PFSK-1 (cell line): ENCODE measurements around the gene PAGE4. TPM values are rescaled to one million over a fixed set of nuclear protein-coding genes. Genes with fewer than 3 reads are reported as not detected.

Experiments
- FOXP2 ChIP-seq: optimal IDR thresholded peaks from 2 replicates; pipeline ENCODE3; 2011; ENCODE audit warnings: borderline replicate concordance, control low read depth, inconsistent platforms; ENCODE audit not compliant: insufficient read depth; ENCODE audit errors: extremely low read length, extremely low read depth
- POLR2AphosphoS5 ChIP-seq: IDR thresholded peaks from 2 replicates; pipeline ENCODE4 v1.6.1; 2012; ENCODE audit warnings: low read depth, mild to moderate bottlenecking, control low read depth, low read length, moderate library complexity
- REST ChIP-seq, 2 experiments: IDR thresholded peaks; 2 replicates each; pipeline versions ENCODE4 v1.6.1 to v1.8.0; 2011 to 2012; ENCODE audit warnings: low read depth in 2 of 2, low read length in 2 of 2, control low read depth in 1 of 2, inconsistent platforms in 1 of 2, mild to moderate bottlenecking in 1 of 2, moderate library complexity in 1 of 2; ENCODE audit not compliant: insufficient read depth in 1 of 2
- SIN3A ChIP-seq: IDR thresholded peaks from 2 replicates; pipeline ENCODE4 v1.6.1; 2012; ENCODE audit warnings: mild to moderate bottlenecking, low read length, moderate library complexity, borderline replicate concordance; ENCODE audit not compliant: insufficient read depth
- TAF1 ChIP-seq: IDR thresholded peaks from 2 replicates; pipeline ENCODE4 v1.6.1; 2012; ENCODE audit warnings: low read length, control low read depth, borderline replicate concordance; ENCODE audit not compliant: insufficient read depth
- polyA plus RNA-seq: library from polyadenylated mRNA; unstranded; fragments of >200 nt; gene quantifications from one replicate; pipeline ENCODE4 v1.2.1, GENCODE V29; 2012; ENCODE audit warnings: low read depth, missing spikeins; ENCODE audit not compliant: insufficient read length

The PAGE4 gene
- polyA plus RNA-seq, result not detected

GRCh38 chrX:49829016-49829415, at the start of gene PAGE4:
TSS of gene PAGE4 (plus strand) at chrX:49829303. CDS start at chrX:49830429, 1,126 bp downstream.
- no peak for TF ChIP-seq REST (IDR thresholded peaks at IDR 0.05; ENCODE audit: insufficient read depth in 1 of 2, low read depth in 2 of 2, low read length in 2 of 2)
- no peak for TF ChIP-seq POLR2AphosphoS5
- no peak for TF ChIP-seq FOXP2
- TF ChIP-seq SIN3A, result no peak
- no peak for TF ChIP-seq TAF1

- TF ChIP-seq FOXP2 (no peak), TAF1 (no peak), REST (IDR thresholded peaks at IDR 0.05; ENCODE audit: insufficient read depth in 1 of 2, low read depth in 2 of 2, low read length in 2 of 2) (no peak), POLR2AphosphoS5 (no peak), SIN3A (no peak)
Measured at GRCh38 chrX:49784747-49785280, 44.3 kb upstream of the PAGE4 start.

GRCh38 chrX:49792376-49792775, 36.7 kb upstream of the PAGE4 start:
- TF ChIP-seq FOXP2 (no peak), SIN3A (no peak), TAF1 (no peak), POLR2AphosphoS5 (no peak), REST (IDR thresholded peaks at IDR 0.05; ENCODE audit: insufficient read depth in 1 of 2, low read depth in 2 of 2, low read length in 2 of 2) (no peak)

- no peak for TF ChIP-seq FOXP2
- TF ChIP-seq SIN3A, result no peak
- TF ChIP-seq REST (IDR thresholded peaks at IDR 0.05; ENCODE audit: insufficient read depth in 1 of 2, low read depth in 2 of 2, low read length in 2 of 2), result no peak
- no peak for TF ChIP-seq TAF1
- no peak for TF ChIP-seq POLR2AphosphoS5
Measured at GRCh38 chrX:49793686-49794085, 35.4 kb upstream of the PAGE4 start.

GRCh38 chrX:49799828-49800227, 29.3 kb upstream of the PAGE4 start:
- TF ChIP-seq FOXP2 (no peak), REST (IDR thresholded peaks at IDR 0.05; ENCODE audit: insufficient read depth in 1 of 2, low read depth in 2 of 2, low read length in 2 of 2) (no peak), SIN3A (no peak), POLR2AphosphoS5 (no peak), TAF1 (no peak)
